Measurements from ENCODE around the gene FAM43A.

The FAM43A gene

GRCh38 chr3:194685718-194686413 is at the start of gene FAM43A:
Gene FAM43A (plus strand): TSS chr3:194685883. CDS start chr3:194686827, 944 bp downstream.
- peak; percentile 79 for DNase-seq
- in situ Hi-C loops (cut with HindIII; ENCODE audit: low pct_ligation_motif_present, low pct_unique_long_range_greater_than_20kb, low sequenced_read_pairs): loop anchor here (25.0 kb wide), 1 partner anchor 551 kb away; no protein-coding TSS in a partner anchor

GRCh38 chr3:194637066-194637465 is 48.6 kb upstream of the FAM43A start:
- no peak for DNase-seq
- in situ Hi-C loops (cut with HindIII; ENCODE audit: low pct_ligation_motif_present, low pct_unique_long_range_greater_than_20kb, low sequenced_read_pairs): no loop called here

GRCh38 chr3:194637541-194638400 is 47.9 kb upstream of the FAM43A start:
- no peak for DNase-seq
- in situ Hi-C loops (cut with HindIII; ENCODE audit: low pct_ligation_motif_present, low pct_unique_long_range_greater_than_20kb, low sequenced_read_pairs): no loop called here

- DNase-seq: no peak
- in situ Hi-C loops (cut with HindIII; ENCODE audit: low pct_ligation_motif_present, low pct_unique_long_range_greater_than_20kb, low sequenced_read_pairs): no loop called here
Measured at GRCh38 chr3:194638991-194639605, 46.6 kb upstream of the FAM43A start.

- in situ Hi-C loops (cut with HindIII; ENCODE audit: low pct_ligation_motif_present, low pct_unique_long_range_greater_than_20kb, low sequenced_read_pairs): no loop called here
- DNase-seq: peak; percentile 8
Measured at GRCh38 chr3:194640829-194641228, 44.9 kb upstream of the FAM43A start.

- in situ Hi-C loops (cut with HindIII; ENCODE audit: low pct_ligation_motif_present, low pct_unique_long_range_greater_than_20kb, low sequenced_read_pairs): no loop called here
- no peak for DNase-seq
Measured at GRCh38 chr3:194642769-194643168, 42.9 kb upstream of the FAM43A start.

GRCh38 chr3:194647747-194648146 is 37.9 kb upstream of the FAM43A start:
- in situ Hi-C loops (cut with HindIII; ENCODE audit: low pct_ligation_motif_present, low pct_unique_long_range_greater_than_20kb, low sequenced_read_pairs): no loop called here
- DNase-seq: no peak

GRCh38 chr3:194654443-194654842 is 31.2 kb upstream of the FAM43A start:
- no peak for DNase-seq
- in situ Hi-C loops (cut with HindIII; ENCODE audit: low pct_ligation_motif_present, low pct_unique_long_range_greater_than_20kb, low sequenced_read_pairs): no loop called here

GRCh38 chr3:194657439-194657838 is 28.2 kb upstream of the FAM43A start:
- DNase-seq: no peak
- in situ Hi-C loops (cut with HindIII; ENCODE audit: low pct_ligation_motif_present, low pct_unique_long_range_greater_than_20kb, low sequenced_read_pairs): no loop called here

- in situ Hi-C loops (cut with HindIII; ENCODE audit: low pct_ligation_motif_present, low pct_unique_long_range_greater_than_20kb, low sequenced_read_pairs): no loop called here
- no peak for DNase-seq
Measured at GRCh38 chr3:194658477-194659242, 27.0 kb upstream of the FAM43A start.

- in situ Hi-C loops (cut with HindIII; ENCODE audit: low pct_ligation_motif_present, low pct_unique_long_range_greater_than_20kb, low sequenced_read_pairs): no loop called here
Measured at GRCh38 chr3:194659778-194660177, 25.9 kb upstream of the FAM43A start.

GRCh38 chr3:194661374-194661773 is 24.3 kb upstream of the FAM43A start:
- no peak for DNase-seq
- in situ Hi-C loops (cut with HindIII; ENCODE audit: low pct_ligation_motif_present, low pct_unique_long_range_greater_than_20kb, low sequenced_read_pairs): no loop called here

More at GRCh38 chr3:194659778-194660177, 25.9 kb upstream of the FAM43A start:
- DNase-seq: no peak

- in situ Hi-C loops (cut with HindIII; ENCODE audit: low pct_ligation_motif_present, low pct_unique_long_range_greater_than_20kb, low sequenced_read_pairs): no loop called here
Measured at GRCh38 chr3:194661946-194662345, 23.7 kb upstream of the FAM43A start.

GRCh38 chr3:194664857-194665256 is 20.8 kb upstream of the FAM43A start:
- in situ Hi-C loops (cut with HindIII; ENCODE audit: low pct_ligation_motif_present, low pct_unique_long_range_greater_than_20kb, low sequenced_read_pairs): no loop called here
- no peak for DNase-seq

More at GRCh38 chr3:194661946-194662345, 23.7 kb upstream of the FAM43A start:
- DNase-seq: no peak

- in situ Hi-C loops (cut with HindIII; ENCODE audit: low pct_ligation_motif_present, low pct_unique_long_range_greater_than_20kb, low sequenced_read_pairs): no loop called here
- no peak for DNase-seq
Measured at GRCh38 chr3:194667363-194667762, 18.3 kb upstream of the FAM43A start.

- DNase-seq: peak; percentile 58
- in situ Hi-C loops (cut with HindIII; ENCODE audit: low pct_ligation_motif_present, low pct_unique_long_range_greater_than_20kb, low sequenced_read_pairs): no loop called here
Measured at GRCh38 chr3:194671511-194671899, 14.2 kb upstream of the FAM43A start.

GRCh38 chr3:194671900-194672808 is 13.5 kb upstream of the FAM43A start, which contains the start of gene LSG1:
Gene LSG1 (minus strand): TSS chr3:194672191. CDS start chr3:194672162, 29 bp downstream.
- peak; percentile 94 for DNase-seq
- in situ Hi-C loops (cut with HindIII; ENCODE audit: low pct_ligation_motif_present, low pct_unique_long_range_greater_than_20kb, low sequenced_read_pairs): no loop called here
